AG09319 (cell line): ENCODE data around the gene ASCL5.

Experiments used
- DNase-seq: peaks from one replicate; pipeline ENCODE4 v3.0.0-alpha.2; 2010; ENCODE audit warnings: low read depth; ENCODE audit errors: extremely low read depth
- CTCF ChIP-seq: IDR thresholded peaks from 2 replicates; pipeline ENCODE4 v1.5.1; 2011; ENCODE audit warnings: low read depth, mild to moderate bottlenecking, inconsistent platforms, low read length, moderate library complexity

Gene ASCL5

GRCh38 chr1:201112926-201113325 is 14.1 kb downstream of the ASCL5 start:
- no peak for DNase-seq
- TF ChIP-seq CTCF: no peak

- no peak for DNase-seq
- no peak for TF ChIP-seq CTCF
These were observed 14.7 kb downstream of the ASCL5 start, which contains the start of gene CACNA1S for GRCh38 chr1:201112173-201112731. CACNA1S (minus strand) TSS chr1:201112426; CDS start chr1:201112339, 87 bp downstream.

- TF ChIP-seq CTCF: no peak
These were observed 15.3 kb downstream of the ASCL5 start for GRCh38 chr1:201111672-201112071.

GRCh38 chr1:201111156-201111555 is 15.8 kb downstream of the ASCL5 start:
- no peak for TF ChIP-seq CTCF
- DNase-seq: no peak

More at GRCh38 chr1:201111672-201112071, 15.3 kb downstream of the ASCL5 start:
- DNase-seq: no peak

GRCh38 chr1:201110616-201111015 is 16.4 kb downstream of the ASCL5 start:
- DNase-seq: no peak
- no peak for TF ChIP-seq CTCF

- TF ChIP-seq CTCF: no peak
- DNase-seq: no peak
These were observed 16.8 kb downstream of the ASCL5 start for GRCh38 chr1:201110138-201110537.

- DNase-seq: no peak
- TF ChIP-seq CTCF: no peak
These were observed 17.3 kb downstream of the ASCL5 start for GRCh38 chr1:201109651-201110050.
